K562 (cell line): ENCODE measurements around the gene MCU. TPM values are rescaled to one million over a fixed set of nuclear protein-coding genes. Genes with fewer than 3 reads are reported as not detected.

Experiments
- ATAC-seq: fragments of 200-7000 bp; cut with Tn5 transposase; 3 replicates; pipeline ENCODE4 v1.9.1; 2020; ENCODE audit warnings: moderate library complexity
- BruUV-seq: library from RNA; stranded (reverse); fragments of 400-500 nt; replicated peaks from 2 replicates; lab custom pipeline; 2021; lab: Mats Ljungman, UMichigan
- CTCF ChIA-PET: fragments of 300-600 bp; formaldehyde crosslinking; extraction: SDS; loops from one replicate; lab custom pipeline; 2021; ENCODE audit warnings: low intra/inter-chr PET ratio; lab: Yijun Ruan, JAX
- POLR2A ChIA-PET: fragments of 300-600, 350-650 bp; sonication (Branson Sonifier 250); formaldehyde crosslinking; extraction: SDS; loops from one replicate; lab custom pipeline; 2021; ENCODE audit warnings: antibody characterized with exemption, inconsistent platforms; lab: Yijun Ruan, JAX
- DNase-seq, 4 experiments: peaks; one replicate each; pipeline versions ENCODE4 v3.0.0 to v3.0.0-alpha.2; 2011 to 2018; ENCODE audit warnings: low spot score in 3 of 4, mixed read lengths in 3 of 4; ENCODE audit errors: extremely low read depth in 1 of 4
- FAIRE-seq: peaks from 2 replicates; lab custom pipeline; 2011; peaks lifted over from hg19 to GRCh38; lab: Jason Lieb, UNC
- H2AFZ ChIP-seq: 2 replicates; pipeline ENCODE4 v1.6.0; 2011; ENCODE audit warnings: low read depth, low read length, control low read depth, inconsistent platforms
- H3K27ac ChIP-seq: fragments of 200-600 bp; 3 replicates; pipeline ENCODE4 v1.8.0; 2011; ENCODE audit warnings: low read depth, mild to moderate bottlenecking, control low read depth, inconsistent platforms, low read length, moderate library complexity, mixed read lengths; ENCODE audit errors: extremely low read depth
- H3K27me3 ChIP-seq, 2 experiments: fragments of 300-600 bp in 1 of 2; 2 replicates in 1 of 2; 3 replicates in 1 of 2; pipeline versions ENCODE4 v1.6.0 to v1.8.0; 2011; ENCODE audit warnings: inconsistent platforms in 2 of 2, low read length in 2 of 2, mild to moderate bottlenecking in 1 of 2, mixed read lengths in 1 of 2, moderate library complexity in 1 of 2; ENCODE audit not compliant: control insufficient read depth in 2 of 2, insufficient read depth in 2 of 2
- H3K36me3 ChIP-seq: fragments of 300-600 bp; 3 replicates; pipeline ENCODE4 v1.8.0; 2011; ENCODE audit warnings: mild to moderate bottlenecking, low read length, inconsistent platforms; ENCODE audit not compliant: control insufficient read depth, insufficient read depth
- H3K4me1 ChIP-seq, 2 experiments: fragments of 200-600 bp in 1 of 2; replicated peaks in 1 of 2; 2 replicates in 1 of 2; 3 replicates in 1 of 2; pipeline versions ENCODE4 v1.5.1 to v1.8.0; 2011; ENCODE audit warnings: inconsistent platforms in 2 of 2, low read length in 2 of 2, mild to moderate bottlenecking in 1 of 2, mixed read lengths in 1 of 2, moderate library complexity in 1 of 2; ENCODE audit not compliant: control insufficient read depth in 2 of 2, insufficient read depth in 2 of 2
- H3K4me2 ChIP-seq: 2 replicates; pipeline ENCODE4 v1.6.1; 2011; ENCODE audit warnings: low read length, control low read depth, inconsistent platforms, mixed read lengths; ENCODE audit not compliant: insufficient read depth
- H3K4me3 ChIP-seq: fragments of 200-600 bp; sonication (generic), shearing (Covaris generic); 2 replicates; pipeline ENCODE4 v1.5.1; 2016; ENCODE audit warnings: control low read depth, inconsistent platforms
- H3K79me2 ChIP-seq: fragments of 200-600 bp; 3 replicates; pipeline ENCODE4 v1.8.0; 2011; ENCODE audit warnings: low read length, inconsistent platforms; ENCODE audit not compliant: control insufficient read depth, insufficient read depth
- H3K9ac ChIP-seq, 2 experiments: 2 replicates each; pipeline versions ENCODE4 v1.6.0 to v1.6.1; 2011; ENCODE audit warnings: low read depth in 2 of 2, low read length in 2 of 2, control low read depth in 1 of 2, inconsistent platforms in 1 of 2, mild to moderate bottlenecking in 1 of 2, mixed read lengths in 1 of 2; ENCODE audit not compliant: insufficient read depth in 1 of 2
- H3K9me1 ChIP-seq: one replicate; pipeline ENCODE4 v1.6.0; 2011; ENCODE audit warnings: inconsistent platforms, mild to moderate bottlenecking, low read length, moderate library complexity; ENCODE audit not compliant: control insufficient read depth, insufficient read depth
- H3K9me3 ChIP-seq: replicated peaks from 2 replicates; pipeline ENCODE4 v1.5.1; 2011; ENCODE audit warnings: low read depth, low read length, inconsistent platforms; ENCODE audit not compliant: control insufficient read depth, insufficient read depth
- H4K20me1 ChIP-seq: replicated peaks from 2 replicates; pipeline ENCODE4 v1.6.1; 2011; ENCODE audit warnings: low read length, inconsistent platforms, mixed read lengths; ENCODE audit not compliant: control insufficient read depth, insufficient read depth
- SREBF2 ChIP-seq: sonication (generic); formaldehyde crosslinking; IDR thresholded peaks from 2 replicates; pipeline ENCODE4 v1.4.0; 2020; ENCODE audit warnings: mild to moderate bottlenecking, missing genetic modification reagents
- XRCC5 ChIP-seq: fragments of 200-400 bp; formaldehyde crosslinking; IDR thresholded peaks from 2 replicates; pipeline ENCODE4 v1.6.1; 2017; ENCODE audit warnings: low read depth, mild to moderate bottlenecking, low read length
- YBX1 ChIP-seq: fragments of 450-650 bp; IDR thresholded peaks from 2 replicates; pipeline ENCODE4 v1.7.1; 2016; ENCODE audit warnings: mild to moderate bottlenecking
- ZNF561 ChIP-seq: fragments of 450-650 bp; formaldehyde crosslinking; conservative IDR thresholded peaks from 2 replicates; pipeline ENCODE4 v1.4.0; 2020; ENCODE audit warnings: mild to moderate bottlenecking, moderate library complexity
- WGBS: fragments of 100-300 bp; shearing (Covaris generic); methylation state at CpG from one replicate; pipeline ENCODE4 v1.1.6; 2016; ENCODE audit warnings: low coverage, mixed read lengths; ENCODE audit not compliant: insufficient coverage; ENCODE audit errors: missing lambda C conversion rate; 5-methylcytosine and 5-hydroxymethylcytosine counted together
- in situ Hi-C: fragments of 300-500 bp; cut with MboI; formaldehyde crosslinking; loops from 4 replicates; pipeline ENCODE4 v1.15.0; 2018; ENCODE audit warnings: inconsistent platforms, mixed read lengths
- intact Hi-C: fragments of 100-400 bp; cut with micrococcal nuclease; formaldehyde crosslinking; loops from 2 replicates; pipeline ENCODE4 v1.14.2; 2022
- polyA plus RNA-seq, 8 experiments: library from polyadenylated mRNA; depleted of rRNA in 4 of 8; stranded (reverse) in 5 of 8; unstranded in 3 of 8; fragments of >200 nt; fragmentation: Nextera tagmentation in 2 of 8; fragmentation: Illumina TruSeq in 1 of 8; extraction: Ambion mirVana in 2 of 8; extraction: Trizol in 1 of 8; gene quantifications; 2 replicates each; pipeline versions ENCODE4 v1.2.1 to v1.2.3, GENCODE V29; 2011 to 2014; ENCODE audit warnings: inconsistent platforms in 1 of 8, missing spikeins in 1 of 8
- total RNA-seq, 7 experiments: library from RNA; depleted of rRNA in 6 of 7; stranded (reverse); fragments of >200 nt in 6 of 7; fragmentation: Illumina TruSeq in 2 of 7; extraction: Trizol in 2 of 7; gene quantifications; 2 replicates each; pipeline versions ENCODE4 v1.2.1 to v1.2.3, GENCODE V29; 2011 to 2021; ENCODE audit warnings: low replicate concordance in 1 of 7
- TF ChIP-seq, protein P1 (sequence below): fragments of 250-450 bp; sonication (Bioruptor Pico); IDR thresholded peaks from 2 replicates; pipeline ENCODE4 v1.4.0; 2020; ENCODE audit warnings: borderline replicate concordance

Gene MCU
- total and polyA plus RNA-seq, 9 of the 15 experiments (the other 6 are each of a cell fraction or from before 2014, with no cell fraction given) = 8.2 to 88.8 (median 21.3) TPM

DNA sequence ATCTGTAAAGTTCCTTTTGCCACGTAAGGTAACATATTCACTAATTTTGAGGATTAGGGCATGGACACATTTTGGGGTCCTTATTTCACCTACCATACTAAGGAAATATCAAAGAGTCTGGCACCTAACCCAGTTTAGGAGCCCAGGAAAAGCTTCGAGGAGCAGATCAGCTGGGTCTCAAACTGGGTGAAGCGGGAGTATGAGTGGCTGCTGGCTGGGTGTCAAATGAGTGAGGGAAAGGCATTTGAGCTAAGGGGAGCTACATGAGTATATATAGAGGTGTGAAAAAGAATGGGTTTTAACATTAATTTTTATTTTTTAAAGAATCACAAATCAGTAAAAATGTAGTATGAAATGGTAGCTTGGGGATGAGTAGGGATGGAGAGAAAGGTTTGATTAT, 71.3 kb downstream of the MCU start:
- H3K27ac ChIP-seq = no peak overlapping the region
- intact Hi-C loops = no loop called here
- H3K9ac ChIP-seq = no peak overlapping the region
- no peaks in the 10 kb centered on the region for H3K79me2 ChIP-seq
- H3K9me3 ChIP-seq = no peaks in the 10 kb centered on the region
- no peaks in the 10 kb centered on the region for H3K36me3 ChIP-seq
- CTCF ChIA-PET = no interaction called here
- ATAC-seq = no peak
- H3K4me1 ChIP-seq = peaks cover 0 to 4% of the 10 kb centered on the region in 2 experiments; a peak in 1 of 5 replicates
- no peak overlapping the region for H3K4me2 ChIP-seq
- BruUV-seq = no TSS peak
- TF ChIP-seq XRCC5 = no peak
- TF ChIP-seq, all 486 proteins: peak for 0
- no peak overlapping the region for H3K4me3 ChIP-seq
- no peak overlapping the region for H2AFZ ChIP-seq
- POLR2A ChIA-PET = interaction anchor here (0.9 to 1.6 kb wide), 2 partner anchors 9 to 21 kb away, joined by 4 read pairs; no protein-coding TSS in a partner anchor
- WGBS = 92% methylated on average over 3 of the region's 3 CpGs
- in situ Hi-C loops = no loop called here
- FAIRE-seq (no peak), DNase-seq (no peak)
- H4K20me1 ChIP-seq = no peaks in the 10 kb centered on the region
- no peaks in the 10 kb centered on the region for H3K27me3 ChIP-seq
- H3K9me1 ChIP-seq = no peaks in the 10 kb centered on the region

DNA sequence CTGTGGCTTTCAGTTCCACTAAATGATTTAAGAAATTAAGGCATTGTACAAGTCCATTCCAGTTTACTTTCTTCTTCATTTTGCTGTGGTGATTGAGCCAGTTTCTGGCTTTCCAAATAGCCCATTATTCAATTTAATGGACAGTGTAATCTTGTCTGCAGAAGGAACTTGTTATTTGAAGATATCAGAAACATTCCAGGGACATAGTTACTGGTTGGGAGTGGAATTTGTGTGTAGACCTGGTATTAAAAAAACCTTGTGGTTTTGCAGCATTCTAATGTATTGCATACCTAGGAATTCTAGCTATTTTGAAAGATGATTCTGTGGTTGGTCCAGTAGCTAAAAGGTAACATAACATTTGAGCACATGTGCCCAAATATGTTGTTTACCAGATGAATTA, 72.2 kb downstream of the MCU start:
- CTCF ChIA-PET = no interaction called here
- BruUV-seq = no TSS peak
- Histone ChIP-seq H2AFZ (no peak overlapping the region), H3K4me1 (peaks cover 0 to 4% of the 10 kb centered on the region in 2 experiments; a peak in 1 of 5 replicates), H3K9me3 (no peaks in the 10 kb centered on the region), H3K79me2 (no peaks in the 10 kb centered on the region), H3K27me3 (no peaks in the 10 kb centered on the region), H3K9me1 (no peaks in the 10 kb centered on the region), H3K36me3 (no peaks in the 10 kb centered on the region), H3K4me2 (no peak overlapping the region), H3K4me3 (no peak overlapping the region), H3K9ac (no peak overlapping the region), H3K27ac (no peak overlapping the region), H4K20me1 (no peaks in the 10 kb centered on the region)
- in situ Hi-C loops = no loop called here
- DNase-seq (no peak), FAIRE-seq (no peak), ATAC-seq (no peak)
- POLR2A ChIA-PET = interaction anchor here (0.7 to 1.6 kb wide), 2 partner anchors 20 to 74 kb away, joined by 3 to 4 read pairs; no protein-coding TSS in a partner anchor
- intact Hi-C loops = no loop called here
- TF ChIP-seq, protein P1, sequence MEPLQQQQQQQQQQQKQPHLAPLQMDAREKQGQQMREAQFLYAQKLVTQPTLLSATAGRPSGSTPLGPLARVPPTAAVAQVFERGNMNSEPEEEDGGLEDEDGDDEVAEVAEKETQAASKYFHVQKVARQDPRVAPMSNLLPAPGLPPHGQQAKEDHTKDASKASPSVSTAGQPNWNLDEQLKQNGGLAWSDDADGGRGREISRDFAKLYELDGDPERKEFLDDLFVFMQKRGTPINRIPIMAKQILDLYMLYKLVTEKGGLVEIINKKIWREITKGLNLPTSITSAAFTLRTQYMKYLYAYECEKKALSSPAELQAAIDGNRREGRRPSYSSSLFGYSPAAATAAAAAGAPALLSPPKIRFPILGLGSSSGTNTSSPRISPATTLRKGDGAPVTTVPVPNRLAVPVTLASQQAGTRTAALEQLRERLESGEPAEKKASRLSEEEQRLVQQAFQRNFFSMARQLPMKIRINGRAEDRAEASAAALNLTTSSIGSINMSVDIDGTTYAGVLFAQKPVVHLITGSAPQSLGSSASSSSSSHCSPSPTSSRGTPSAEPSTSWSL (CRISPR knock-in tag) = no peak
- TF ChIP-seq ZNF561 (CRISPR knock-in tag) (no peak), SREBF2 (CRISPR knock-in tag) (no peak), YBX1 (no peak)
